Stimulated activated CD4-positive, alpha-beta T cell treated with anti-CD3 and anti-CD28 coated beads, Interleukin-4, amount 100 ng/mL, for 48 hours (primary cell): Measurements from ENCODE around the gene RMND1.
"Not testable (repeated sequence)": the region's sequence is repeated elsewhere in the genome, so short reads cannot be mapped to it uniquely, and the experiment has no call there.

Experiments used
- DNase-seq, 2 donors: peaks; one replicate each; pipeline ENCODE4 v3.0.0-alpha.2; 2020; ENCODE audit warnings: low read depth in 2 of 2

Gene RMND1

GRCh38 chr6:151451950-151452749, at the start of gene RMND1:
Gene RMND1 (minus strand): TSS chr6:151452126. CDS start chr6:151445811, 6,315 bp downstream.
- DNase-seq: peak; percentile 98 to 99

- DNase-seq: no peak
Measured at GRCh38 chr6:151499551-151499950, 47.6 kb upstream of the RMND1 start.

GRCh38 chr6:151498327-151498726, 46.4 kb upstream of the RMND1 start:
- no peak for DNase-seq

- DNase-seq: no peak
Measured at GRCh38 chr6:151497905-151498304, 46.0 kb upstream of the RMND1 start.

- DNase-seq: no peak
Measured at GRCh38 chr6:151495380-151495779, 43.5 kb upstream of the RMND1 start.

GRCh38 chr6:151494936-151495320, 43.0 kb upstream of the RMND1 start:
- no peak for DNase-seq

GRCh38 chr6:151494235-151494935, 42.5 kb upstream of the RMND1 start:
- no peak for DNase-seq

- no peak for DNase-seq
Measured at GRCh38 chr6:151493804-151494234, 41.9 kb upstream of the RMND1 start, which contains the start of gene CCDC170. Gene CCDC170 (plus strand): TSS chr6:151494017. CDS start chr6:151494129, 112 bp downstream.

- DNase-seq: no peak
Measured at GRCh38 chr6:151493161-151493803, 41.4 kb upstream of the RMND1 start.

- DNase-seq: no peak
Measured at GRCh38 chr6:151490996-151491395, 39.1 kb upstream of the RMND1 start.

GRCh38 chr6:151488226-151488625, 36.3 kb upstream of the RMND1 start:
- DNase-seq: no peak

GRCh38 chr6:151483994-151484393, 32.1 kb upstream of the RMND1 start:
- no peak for DNase-seq

GRCh38 chr6:151482290-151482689, 30.4 kb upstream of the RMND1 start:
- no peak for DNase-seq

GRCh38 chr6:151481786-151482185, 29.9 kb upstream of the RMND1 start:
- no peak for DNase-seq

- no peak for DNase-seq
Measured at GRCh38 chr6:151478670-151479069, 26.7 kb upstream of the RMND1 start.

- DNase-seq: no peak
Measured at GRCh38 chr6:151477726-151478125, 25.8 kb upstream of the RMND1 start.

GRCh38 chr6:151475653-151476523, 24.0 kb upstream of the RMND1 start:
- peak in 1 of 2 donors; percentile 31 for DNase-seq

- DNase-seq: no peak
Measured at GRCh38 chr6:151464702-151465101, 12.8 kb upstream of the RMND1 start.

- no peak for DNase-seq
Measured at GRCh38 chr6:151461673-151462072, 9.7 kb upstream of the RMND1 start.

GRCh38 chr6:151455751-151456398, 3.9 kb upstream of the RMND1 start:
- not testable (repeated sequence) for DNase-seq
